ENCODE measurements around the gene ABCB6.
"Not testable (repeated sequence)": the region's sequence is repeated elsewhere in the genome, so short reads cannot be mapped to it uniquely, and the experiment has no call there.

Gene ABCB6

DNA sequence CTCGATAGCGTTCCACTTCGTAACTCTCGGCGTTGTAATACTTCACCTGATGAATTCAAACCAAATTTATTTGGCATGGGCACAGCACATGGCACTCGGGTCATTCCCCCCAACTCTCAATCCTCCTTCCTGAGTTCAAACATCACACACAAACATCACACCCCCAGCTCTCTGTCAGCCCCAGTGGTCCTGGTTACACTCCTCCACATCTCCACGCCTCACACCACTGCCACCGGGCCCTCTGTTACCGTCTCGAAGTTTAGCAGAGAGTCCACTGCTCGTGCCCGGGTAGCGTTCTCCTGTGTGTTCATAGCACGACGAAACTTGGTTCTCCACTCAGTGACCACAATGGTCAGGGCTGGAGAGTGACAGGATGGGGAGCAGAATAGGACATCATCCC lies 4.6 kb downstream of the ABCB6 start:
- no peak for DNase-seq

DNA sequence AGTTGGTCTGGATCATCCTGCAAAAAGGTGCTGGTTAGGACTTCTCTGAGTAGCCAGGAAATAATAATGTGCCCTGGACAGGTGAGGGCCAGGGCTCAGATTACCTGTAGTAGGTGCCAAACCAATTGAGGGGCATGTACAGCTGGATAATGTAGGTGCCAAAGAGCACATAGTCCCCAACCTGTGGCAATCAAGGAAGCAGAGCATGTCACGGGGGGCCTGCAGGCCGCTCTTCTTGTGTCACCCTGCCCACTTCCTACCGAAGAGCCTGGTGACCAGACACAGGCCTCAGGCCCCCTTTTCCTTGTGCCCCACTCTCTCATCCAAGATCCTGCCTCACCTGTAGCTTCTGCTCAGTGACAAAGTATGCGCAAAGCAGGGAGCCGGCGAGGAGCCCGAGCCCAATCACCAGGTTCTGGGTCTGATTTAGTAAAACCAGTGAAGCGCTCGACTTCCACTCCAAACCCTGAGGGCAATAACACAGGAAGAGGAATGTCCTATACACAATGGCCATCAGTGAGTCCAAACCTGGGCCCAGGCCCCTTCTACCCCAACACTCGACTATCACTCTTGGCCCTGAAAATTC lies 5.2 kb downstream of the ABCB6 start:
- DNase-seq: no peak

DNA sequence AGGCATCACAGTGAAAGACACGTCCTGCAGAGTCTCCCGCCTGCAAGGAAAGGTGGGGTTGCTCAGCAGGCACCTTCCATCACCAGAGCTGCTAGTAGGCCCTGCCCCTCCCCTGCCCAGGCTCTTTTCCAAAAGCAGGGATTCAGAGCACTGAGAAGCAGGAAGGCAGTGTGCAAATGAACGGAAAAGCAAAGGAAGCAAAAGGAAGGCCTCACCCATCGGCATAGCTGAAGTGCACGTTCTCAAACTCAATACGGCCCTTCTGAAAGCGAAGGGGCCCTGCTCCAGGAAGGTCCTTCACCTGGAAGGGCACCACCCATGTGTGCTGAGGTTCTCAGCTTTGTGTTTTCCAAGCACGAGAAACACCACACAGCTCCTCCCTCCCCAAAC lies 5.7 kb downstream of the ABCB6 start:
- DNase-seq: no peak

DNA sequence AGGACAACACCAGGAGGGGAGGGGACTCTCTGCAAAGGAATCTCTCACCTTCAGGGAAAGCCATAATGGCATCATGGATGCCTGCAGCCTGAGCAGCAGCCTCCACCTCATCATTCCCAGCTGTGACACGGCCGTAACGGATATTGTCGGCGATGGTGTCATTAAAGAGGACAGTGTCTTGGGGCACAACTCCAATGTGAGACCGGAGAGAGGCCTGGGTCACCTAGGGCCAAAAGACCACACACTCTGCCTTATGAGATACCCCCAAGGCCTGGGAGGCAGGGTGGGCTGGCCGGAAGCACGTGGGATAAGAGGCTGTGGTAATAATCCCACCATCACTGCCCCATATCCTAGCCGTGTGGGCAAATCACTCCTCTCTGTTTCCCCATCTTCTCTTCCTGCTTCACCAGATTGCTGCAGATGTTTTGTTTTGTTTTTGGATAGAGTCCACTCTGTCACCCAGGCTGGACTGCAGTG lies 7.8 kb downstream of the ABCB6 start:
- no peak for DNase-seq

DNA sequence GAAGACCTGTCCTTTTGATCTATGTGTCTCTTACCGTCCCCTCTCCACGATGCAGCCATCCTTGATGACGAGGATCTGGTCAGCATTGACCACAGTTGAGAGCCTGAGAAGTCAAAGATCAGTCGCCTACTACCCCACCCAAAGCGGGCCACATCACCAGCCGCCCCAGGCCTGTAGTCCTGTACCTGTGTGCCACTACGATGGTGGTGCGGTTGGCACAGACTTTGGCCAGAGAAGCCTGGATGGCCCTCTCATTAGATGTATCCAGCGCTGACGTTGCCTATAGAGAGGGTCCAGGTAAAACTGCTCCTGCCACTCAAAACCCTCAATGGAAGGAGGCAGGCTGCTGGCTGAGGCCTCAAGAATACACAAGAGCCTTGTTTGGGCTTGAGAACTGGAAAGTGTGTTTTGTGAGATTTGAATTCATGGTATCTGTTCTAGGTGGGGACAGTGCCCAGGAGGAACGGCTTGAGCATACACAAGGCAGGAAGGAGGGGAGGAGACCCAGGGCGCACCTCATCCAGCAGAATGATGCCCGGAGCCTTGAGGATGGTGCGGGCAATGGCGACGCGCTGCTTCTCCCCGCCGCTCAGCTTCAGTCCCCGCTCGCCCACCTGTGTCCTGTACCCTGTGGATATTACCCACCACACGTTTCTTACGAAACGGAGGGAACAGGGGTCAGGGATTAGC lies 8.4 kb downstream of the ABCB6 start:
- DNase-seq: no peak

DNA sequence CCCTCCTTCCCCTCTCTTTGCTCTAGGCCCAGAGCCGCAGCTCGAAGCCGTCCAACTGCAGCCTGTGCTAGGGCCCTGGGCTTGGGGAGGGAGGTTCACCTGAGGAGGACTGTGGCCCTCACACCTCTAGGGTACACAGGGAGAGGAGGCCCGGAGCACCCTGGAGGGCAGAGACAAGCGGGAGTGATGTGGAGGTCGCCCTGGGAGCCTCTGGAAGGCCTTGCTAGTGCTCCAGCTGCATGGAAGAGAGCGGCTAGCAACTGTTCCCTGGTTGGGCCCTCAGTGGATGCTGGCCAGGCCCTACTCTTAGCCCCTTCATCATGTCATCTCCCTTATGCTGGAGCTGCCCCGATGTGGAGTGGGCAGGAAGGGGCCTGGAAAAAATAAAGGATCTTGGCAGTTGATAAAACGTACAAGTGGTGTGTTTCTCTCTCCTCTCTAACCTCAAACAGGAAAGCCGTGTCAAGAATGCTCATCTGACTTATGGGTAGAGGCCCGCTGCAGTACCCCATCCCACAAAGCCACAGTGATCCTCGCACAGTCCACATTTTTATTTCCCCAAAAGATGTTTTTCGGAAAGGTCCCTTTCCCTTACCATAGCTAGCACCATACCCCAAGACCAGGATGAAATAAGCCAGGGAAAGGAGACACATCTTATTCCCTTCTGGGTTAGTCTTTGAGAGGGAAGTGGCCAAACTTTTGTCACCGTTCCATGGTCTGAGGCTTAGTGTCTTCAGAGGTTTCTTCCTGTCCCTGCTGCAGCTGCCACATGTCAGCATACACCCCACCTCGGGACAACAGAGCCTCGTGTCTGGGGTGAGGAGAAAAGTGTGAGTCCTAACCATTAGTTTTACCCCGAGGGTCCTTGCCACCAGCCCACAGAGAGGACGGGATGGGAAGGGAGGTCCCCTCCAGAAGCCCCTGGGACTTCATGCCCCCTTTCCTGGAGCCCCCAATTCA lies 9.2 kb downstream of the ABCB6 start:
- DNase-seq: no peak

DNA sequence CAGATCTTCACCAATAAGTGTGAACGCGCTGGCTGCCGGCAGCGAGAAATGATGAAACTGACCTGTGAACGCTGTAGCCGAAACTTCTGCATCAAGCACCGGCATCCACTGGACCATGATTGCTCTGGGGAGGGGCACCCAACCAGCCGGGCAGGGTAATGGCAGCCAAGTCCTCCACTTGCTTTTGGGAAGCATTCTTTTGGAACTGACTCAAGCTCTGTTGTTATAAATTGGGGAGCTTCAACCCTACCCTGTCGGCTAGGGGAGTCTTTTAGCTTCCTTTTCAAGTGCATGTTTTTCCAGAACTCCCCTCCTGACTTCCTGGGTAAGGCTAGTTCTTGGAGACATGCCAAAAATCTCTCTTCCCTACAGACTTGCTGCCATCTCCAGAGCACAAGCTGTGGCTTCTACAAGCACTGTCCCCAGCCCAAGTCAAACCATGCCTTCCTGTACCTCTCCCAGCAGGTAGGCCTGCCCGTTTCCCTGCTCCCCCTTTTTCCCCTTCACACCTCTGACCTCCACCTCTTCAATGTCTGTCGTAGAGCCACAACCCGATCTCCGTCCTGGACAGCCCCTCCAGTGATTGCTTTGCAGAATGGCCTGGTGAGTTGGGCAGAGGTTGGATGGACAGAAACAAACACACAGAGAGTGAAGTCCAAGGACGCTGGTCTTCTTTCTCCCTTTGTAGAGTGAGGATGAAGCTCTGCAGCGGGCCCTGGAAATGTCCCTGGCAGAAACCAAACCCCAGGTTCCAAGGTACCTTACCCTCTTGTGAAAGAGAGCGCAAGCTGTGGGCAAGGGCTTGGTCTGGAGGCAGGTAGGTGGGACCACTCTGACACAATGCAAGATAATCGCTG lies 10.6 kb downstream of the ABCB6 start:
- peak in 1 of 56 donors; percentile 10 for DNase-seq

DNA sequence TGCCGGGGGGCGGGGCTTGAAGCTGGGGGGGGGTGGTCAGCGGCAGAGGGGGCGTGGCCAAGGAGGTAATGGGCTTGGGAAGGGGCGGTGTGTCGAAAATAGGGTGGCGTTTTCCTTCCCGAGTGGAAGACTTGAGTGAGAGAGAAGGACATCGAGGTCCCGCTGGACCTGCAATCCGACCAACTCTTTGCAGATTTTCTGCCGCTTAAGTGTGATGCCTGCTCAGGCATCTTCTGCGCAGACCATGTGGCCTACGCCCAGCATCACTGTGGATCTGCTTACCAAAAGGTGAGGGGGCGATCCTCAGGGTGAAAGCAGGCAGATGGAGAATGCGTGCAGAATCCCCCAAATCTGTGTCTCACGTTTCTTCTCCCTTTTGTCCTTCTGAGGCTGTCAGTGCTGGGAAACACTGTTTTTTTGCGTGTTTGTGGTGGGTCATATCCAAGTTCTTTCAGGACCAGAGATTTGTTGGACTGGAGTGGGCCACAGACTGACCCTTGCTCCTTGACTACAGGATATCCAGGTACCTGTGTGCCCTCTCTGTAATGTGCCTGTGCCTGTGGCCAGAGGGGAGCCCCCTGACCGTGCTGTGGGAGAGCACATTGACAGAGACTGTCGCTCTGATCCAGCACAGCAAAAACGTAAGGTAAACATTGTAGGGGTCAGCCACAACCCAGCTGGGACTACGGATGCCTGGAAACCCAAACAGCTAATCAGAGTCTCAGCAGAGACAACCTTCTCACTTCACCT lies 11.4 kb downstream of the ABCB6 start:
- DNase-seq: peak in 1 of 56 donors; percentile 78

DNA sequence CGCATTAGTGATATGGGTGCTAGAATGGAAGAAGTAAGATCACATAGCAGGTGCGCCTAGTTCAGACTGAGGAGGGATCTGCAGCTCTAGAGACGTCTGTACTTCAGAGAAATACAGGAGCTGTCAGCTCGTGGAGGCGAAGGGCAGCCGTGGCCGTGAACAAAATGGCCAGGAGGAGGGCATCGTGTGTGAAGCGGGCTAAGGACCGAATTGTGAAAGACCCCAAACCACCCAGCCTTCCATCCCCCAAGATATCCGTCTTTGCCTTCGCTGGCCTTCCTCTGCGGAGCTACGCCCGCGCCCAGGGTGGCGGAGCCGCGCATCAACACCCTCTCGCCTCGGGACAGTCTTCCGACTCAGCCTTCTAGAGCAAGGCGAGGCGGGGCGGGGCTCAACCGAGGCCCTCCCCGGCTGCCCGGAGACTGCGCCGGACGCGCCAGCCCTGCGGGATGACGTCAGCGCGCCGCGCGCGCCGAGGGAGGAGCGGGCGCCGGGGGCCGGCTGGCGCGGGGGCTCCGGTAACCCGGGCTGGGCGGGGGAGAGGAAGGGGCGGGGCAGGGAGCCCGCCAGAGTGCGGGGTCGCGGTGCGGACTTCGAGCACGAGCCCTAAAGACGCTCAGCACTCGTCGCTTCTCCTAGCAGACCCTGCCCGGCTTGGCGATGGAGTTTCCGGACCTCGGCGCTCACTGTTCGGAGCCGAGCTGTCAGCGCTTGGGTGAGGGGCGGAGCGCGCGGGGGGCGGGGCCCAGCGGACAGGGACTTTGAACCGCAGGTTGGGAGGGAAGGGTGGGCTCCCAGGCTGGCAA lies 12.2 kb downstream of the ABCB6 start, which contains the start of gene ZFAND2B:
Gene ZFAND2B (plus strand): TSS at position 455 of the 806 bp plus-strand sequence. CDS start 206 bp downstream, at position 661.
- peak; percentile 54 to 97 (median 91) for DNase-seq

DNA sequence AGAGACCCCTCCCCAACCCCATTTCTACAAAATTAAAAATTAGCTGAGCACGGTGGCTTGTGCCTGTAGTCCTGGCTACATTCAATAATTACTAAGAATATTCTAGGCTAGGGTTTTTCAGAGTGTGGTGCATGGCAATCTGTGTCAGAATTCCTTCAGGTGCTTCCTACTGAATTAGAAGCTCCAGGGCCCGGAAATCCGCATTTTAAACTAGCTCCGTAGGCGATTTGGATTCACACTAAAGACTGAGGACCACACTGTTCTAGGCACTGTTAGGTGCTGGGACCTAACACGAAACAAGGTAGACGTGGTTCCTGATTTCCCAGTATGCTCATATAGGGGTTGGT lies 12.8 kb downstream of the ABCB6 start:
- DNase-seq: no peak

DNA sequence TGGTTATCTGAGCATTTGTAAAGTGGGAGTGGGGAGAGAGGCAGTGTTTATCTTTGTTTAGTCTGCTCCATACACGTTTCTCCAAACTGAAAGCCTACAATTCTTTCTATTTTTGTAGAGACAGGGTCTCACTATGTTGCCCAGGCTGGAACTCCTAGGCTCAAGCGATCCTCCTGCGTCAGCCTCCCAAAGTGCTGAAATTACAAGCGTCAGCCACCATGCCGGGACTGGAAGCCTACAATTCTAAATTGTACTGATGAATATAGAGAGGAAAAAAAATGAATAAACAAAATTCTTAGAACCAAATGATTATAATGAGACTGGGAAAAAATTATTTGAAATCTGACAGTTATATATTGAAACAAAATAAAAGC lies 13.6 kb downstream of the ABCB6 start:
- DNase-seq: no peak

DNA sequence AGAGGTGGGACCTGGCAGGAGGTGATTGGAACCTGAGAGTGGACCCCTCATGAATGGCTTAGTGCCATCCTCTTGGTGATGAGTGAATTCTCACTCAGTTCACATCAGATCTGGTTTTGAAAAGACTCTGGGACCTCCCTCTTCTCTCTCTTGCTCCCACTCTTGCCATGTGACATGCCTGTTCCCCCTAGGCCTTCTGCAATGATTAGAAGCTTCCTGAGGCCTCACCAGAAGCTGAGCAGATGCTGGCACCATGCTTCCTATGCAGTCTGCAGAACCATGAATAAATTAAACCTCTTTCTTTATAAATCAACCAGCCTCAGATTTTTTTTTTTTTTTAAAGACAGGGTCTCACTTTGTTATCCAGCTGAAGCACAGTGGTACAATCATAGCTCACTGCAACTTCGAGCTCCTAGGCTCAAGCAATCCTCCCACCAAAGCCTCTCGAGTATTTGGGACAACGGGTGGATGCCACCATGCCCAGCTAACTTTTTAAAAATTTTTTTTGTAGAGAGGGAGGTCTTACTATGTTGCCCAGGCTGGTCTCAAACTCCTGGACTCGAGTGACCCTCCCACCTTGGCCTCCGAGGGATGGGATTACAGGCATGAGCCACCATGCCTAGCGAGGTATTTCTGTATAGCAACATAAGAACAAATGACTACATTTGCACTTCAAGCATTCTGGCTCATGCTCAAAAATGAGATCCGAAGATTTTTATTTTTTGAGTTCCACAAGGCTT lies 14.2 kb downstream of the ABCB6 start:
- no peak for DNase-seq

DNA sequence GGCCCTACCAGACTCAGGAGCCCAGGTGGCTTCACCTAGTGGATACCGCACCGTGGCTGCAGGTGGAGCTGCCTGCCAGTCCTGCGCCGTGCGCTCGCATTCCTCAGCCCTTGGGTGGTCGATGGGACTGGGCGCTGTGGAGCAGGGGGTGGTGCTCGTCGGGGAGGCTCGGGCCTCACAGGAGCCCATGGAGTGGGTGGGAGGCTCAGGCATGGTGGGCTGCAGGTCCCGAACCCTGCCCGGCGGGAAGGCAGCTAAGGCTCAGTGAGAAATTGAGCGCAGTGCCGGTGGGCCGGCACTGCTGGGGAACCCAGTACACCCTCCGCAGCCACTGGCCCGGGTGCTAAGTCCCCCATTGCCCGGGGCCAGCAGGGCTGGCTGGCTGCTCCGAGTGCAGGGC lies 17.4 kb downstream of the ABCB6 start:
- DNase-seq: not testable (repeated sequence)

DNA sequence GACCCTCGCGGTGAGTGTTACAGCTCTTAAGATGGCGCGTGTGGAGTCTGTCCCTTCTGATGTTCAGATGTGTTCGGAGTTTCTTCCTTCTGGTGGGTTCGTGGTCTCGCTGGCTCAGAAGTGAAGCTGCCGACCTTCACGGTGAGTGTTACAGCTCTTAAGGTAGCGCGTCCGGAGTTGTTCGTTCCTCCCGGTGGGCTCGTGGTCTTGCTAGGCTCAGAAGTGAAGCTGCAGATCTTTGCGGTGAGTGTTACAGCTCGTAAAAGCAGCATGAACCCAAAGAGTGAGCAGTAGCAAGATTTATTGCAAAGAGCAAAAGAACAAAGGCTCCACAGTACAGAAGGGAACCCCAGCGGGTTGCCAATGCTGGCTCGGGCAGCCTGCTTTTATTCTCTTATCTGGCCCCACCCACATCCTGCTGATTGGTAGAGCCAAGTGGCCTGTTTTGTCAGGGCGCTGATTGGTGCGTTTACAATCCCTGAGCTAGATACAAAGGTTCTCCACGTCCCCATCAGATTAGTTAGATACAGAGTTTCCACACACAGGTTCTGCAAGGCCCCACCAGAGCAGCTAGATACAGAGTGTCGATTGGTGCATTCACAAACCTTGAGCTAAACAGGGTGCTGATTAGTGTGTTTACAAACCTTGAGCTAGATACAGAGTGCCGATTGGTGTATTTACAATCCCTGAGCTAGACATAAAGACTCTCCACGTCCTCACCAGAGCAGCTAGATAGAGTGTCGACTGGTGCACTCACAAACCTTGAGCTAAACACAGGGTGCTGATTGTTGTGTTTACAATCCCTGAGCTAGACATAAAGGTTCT lies 18.0 kb downstream of the ABCB6 start:
- DNase-seq: peak in 2 of 56 donors; percentile 2 to 11

DNA sequence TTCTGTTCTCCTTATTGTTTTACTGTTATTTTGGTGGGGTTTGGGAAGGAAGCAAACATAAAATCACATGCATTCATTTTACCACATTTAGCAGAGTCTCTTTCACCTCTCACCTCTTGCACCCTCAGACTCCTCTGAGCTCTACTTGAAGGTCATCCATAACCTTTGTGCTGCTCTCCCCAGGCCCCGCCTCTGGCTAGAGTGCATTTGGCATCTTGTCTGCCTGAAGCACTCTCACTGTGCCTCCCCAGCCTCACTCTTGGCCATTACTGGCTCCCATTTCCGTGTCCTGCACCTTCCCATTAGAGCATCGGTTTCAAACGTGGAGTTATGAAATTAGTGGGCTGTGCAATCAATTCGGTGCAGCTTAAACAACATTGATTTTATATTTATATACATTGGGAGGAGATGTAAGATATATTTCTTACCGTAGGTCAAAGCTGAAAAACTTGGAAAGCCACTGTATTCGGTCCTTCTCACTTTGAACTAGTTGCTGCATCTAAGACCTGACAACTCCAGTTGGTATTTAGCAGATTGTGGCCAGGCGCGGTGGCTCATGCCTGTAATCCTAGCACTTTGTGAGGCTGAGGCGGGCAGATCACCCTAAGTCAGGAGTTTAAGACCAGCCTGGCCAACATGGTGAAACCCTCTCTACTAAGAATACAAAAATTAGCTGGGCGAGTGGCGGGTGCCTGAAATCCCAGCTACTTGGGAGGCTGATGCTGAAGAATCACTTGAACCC lies 19.1 kb downstream of the ABCB6 start:
- DNase-seq: no peak

DNA sequence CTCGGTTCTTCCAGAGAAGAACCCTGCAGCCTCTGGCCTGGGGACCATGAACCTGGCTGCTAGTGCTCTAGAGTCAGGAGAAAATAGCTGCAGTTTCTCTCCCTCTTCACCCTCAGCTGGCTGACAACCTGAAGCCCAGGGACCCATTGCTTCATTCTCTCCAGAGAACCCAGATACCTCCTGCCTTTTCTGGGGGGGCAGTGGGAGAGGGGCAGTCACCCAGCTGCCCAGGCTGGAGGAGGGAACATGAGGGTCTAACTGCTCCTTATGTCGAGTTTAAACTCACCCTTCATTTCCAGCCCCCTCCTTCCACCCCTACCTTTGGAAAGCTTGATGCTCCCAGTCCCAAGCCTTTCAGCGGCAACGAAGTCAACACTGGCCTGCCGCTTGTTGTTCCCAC lies 19.8 kb downstream of the ABCB6 start:
- DNase-seq: no peak

DNA sequence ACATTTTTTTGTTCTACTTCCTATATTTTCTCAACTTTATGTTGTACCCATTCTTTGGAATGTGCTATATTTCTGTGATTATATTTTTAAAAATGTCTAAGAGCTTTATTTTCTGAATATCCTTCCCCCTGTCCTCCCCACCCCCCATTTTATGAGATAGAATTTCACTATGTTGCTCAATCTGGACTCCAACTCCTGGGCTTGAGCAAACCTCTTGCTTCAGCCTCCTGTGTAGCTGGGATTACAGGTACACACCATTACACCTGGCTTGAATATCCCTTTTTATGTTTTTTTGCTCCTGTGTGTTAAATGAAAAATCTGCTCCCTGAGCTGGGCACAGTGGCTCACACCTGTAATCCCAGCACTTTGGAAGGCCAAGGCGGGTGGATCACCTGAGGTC lies 21.4 kb downstream of the ABCB6 start:
- no peak for DNase-seq
